HG03571 (cell line): ENCODE results near the gene LSM4.
A peak's percentile ranks its signal among the peaks of the same experiment; 100 is the strongest.
"Not testable (repeated sequence)": the region's sequence is repeated elsewhere in the genome, so short reads cannot be mapped to it uniquely, and the experiment has no call there.

Experiments
- ATAC-seq: cut with Tn5 transposase; IDR thresholded peaks from one replicate; pipeline ENCODE4 v1.9.1; 2021; ENCODE audit not compliant: unreplicated experiment

LSM4 gene

DNA sequence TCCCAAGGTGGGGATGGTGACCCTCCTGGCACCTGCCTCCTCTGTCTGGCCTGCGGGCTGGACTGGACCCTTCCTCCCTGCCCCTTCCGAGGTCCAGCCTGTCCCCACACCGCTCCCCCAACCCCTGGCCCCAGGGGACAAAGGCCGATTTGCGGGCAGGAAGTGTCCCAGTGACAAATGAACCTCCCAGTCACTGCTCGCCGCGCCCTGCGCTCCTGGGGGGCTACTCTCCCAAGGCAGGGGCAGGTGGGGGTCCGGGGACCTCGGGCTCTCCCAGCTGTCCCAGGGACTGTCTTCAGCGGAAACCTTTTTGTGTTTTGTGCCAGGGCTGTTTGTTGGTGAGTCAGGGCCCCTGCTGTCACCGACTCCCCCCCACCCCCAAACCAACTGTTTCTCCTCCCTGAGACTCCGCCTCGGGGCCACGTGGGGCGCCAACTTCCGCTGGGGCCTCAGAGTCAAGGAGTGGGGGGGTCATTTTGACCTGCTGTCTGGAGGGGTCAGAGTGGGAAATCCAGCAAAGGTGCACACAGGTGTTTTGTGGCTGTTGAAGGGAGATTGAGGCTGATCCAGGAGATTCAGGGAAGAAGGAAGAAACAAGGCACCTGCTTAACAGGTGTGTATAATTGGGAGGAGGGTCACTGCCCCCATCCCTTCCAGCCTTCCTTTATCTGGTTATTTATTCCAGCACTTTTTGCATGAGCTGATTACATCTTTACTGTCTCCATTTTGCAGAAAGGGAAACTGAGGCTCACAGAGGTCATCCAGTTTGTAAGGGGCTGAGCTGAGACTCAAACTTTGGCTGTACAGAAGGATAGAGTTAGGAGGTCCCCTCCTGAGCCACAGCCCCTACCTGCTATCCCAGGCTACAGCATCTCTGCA is 18.4 kb upstream of the LSM4 start:
- no peak for ATAC-seq

- ATAC-seq = no peak
These were observed 17.5 kb upstream of the LSM4 start, which contains the start of gene PGPEP1 for GRCh38 chr19:18340190-18340989. Gene PGPEP1 (plus strand): TSS chr19:18340598. CDS start chr19:18340682, 84 bp downstream.

DNA sequence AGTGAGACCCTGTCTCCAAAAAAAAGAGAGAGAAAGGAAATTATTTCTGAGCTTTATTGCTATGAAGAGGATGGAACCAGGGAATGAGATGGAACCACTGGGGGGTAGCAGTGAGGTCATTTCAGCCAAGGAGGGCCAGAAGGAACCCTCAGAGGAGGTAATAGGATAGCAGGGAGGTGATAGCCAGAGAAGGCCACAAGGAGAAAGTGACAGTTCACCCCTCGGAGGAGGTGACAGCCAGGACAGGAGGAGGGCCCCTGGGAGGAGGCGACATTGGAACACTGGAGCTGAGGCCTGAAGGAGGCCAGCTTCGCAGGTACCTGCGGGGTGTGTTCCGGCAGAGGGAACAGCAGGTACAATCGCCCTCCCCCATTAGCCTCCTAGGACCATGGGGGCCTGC is 16.8 kb upstream of the LSM4 start:
- ATAC-seq = no peak

- ATAC-seq = no peak
These were observed 15.7 kb upstream of the LSM4 start for GRCh38 chr19:18338541-18338940.

- ATAC-seq = no peak
These were observed 13.2 kb upstream of the LSM4 start for GRCh38 chr19:18336121-18336520.

DNA sequence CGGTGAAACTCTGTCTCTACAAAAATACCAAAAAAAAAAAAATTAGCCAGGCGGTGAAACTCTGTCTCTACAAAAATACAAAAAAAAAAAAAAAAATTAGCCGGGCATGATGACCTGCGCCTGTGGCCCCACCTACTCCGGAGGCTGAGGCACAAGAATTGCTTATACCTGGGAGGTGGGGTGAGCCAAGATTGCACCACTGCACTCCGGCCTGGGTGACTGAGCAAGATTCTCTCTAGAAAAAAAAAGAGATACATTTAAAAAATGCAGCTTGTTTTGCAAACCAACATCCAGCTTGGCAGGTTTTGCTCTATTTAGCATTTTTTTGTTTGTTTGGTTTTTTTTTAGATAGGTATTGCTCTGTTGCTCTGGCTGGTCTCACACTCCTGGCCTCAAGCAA is 10.8 kb upstream of the LSM4 start:
- ATAC-seq = no peak

GRCh38 chr19:18332917-18333530 is 10.1 kb upstream of the LSM4 start:
- ATAC-seq = no peak

- no peak for ATAC-seq
These were observed 8.0 kb upstream of the LSM4 start for GRCh38 chr19:18330868-18331267.

DNA sequence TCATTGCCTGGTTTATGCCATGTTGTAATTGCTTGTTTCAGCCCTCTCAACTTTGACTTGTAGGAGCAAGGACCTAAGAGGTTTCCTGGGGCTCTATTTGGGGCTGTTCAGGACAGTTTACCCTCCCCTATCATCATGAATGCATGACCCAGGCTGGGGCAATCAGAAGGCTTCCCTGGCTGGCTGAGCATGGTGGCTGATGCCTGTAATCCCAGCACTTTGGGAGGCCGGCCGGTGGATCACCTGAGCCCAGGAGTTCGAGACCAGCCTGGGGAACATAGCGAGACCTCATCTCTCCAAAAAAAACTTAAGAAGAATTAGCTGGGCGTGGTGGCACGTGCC is 6.1 kb upstream of the LSM4 start:
- ATAC-seq = no peak

DNA sequence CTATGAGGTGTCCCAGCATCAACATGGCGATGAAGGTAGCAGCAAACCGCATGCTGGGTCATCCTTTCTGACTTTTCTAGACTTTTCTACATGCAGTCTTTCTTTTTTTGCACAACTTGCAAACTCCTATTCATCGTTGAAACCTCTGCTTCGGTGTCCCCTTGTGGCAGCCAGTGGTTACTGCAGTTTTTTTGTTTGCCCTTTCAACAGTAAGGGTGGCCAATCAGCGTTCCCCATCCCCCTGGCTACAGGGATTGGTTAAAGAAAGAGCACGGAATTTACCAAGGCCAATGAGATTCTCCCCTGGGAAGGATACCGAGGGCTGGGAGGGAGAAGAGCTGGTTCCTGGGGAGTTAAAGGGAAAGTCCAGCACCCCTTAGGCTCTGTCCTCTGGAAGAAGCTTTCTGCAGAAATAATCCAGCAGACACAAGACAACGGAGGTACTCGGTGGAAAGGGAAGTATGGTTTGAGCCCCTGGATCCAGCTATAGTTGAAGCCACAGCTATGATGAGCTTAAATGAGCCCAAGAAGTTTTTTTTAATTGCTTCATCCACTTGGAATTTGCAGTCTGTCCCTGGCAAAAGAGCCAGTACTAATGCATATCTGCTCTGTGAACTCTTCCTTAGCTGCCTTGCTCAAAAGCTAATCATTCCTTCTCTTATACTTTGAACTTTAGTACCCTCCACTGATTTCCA is 5.6 kb upstream of the LSM4 start:
- peak; percentile 77 for ATAC-seq

DNA sequence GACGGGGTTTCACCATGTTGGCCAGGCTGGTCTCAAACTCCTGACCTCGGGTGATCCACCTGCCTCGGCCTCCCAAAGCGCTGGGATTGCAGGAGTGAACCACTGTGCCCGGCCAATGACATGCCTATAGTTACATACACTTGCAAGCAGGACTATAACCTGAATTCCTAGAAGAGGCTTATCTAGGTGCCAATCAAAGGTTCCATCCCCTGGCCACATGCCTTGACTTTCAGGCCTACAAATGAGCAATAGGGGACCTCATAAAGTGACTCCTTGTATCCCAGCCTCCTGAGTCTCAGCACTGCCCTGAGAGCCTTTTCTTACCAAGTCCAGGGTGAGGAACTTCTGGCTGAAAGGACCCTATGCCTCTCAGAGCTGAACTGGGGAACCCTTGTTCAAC is 3.9 kb upstream of the LSM4 start:
- ATAC-seq = no peak

DNA sequence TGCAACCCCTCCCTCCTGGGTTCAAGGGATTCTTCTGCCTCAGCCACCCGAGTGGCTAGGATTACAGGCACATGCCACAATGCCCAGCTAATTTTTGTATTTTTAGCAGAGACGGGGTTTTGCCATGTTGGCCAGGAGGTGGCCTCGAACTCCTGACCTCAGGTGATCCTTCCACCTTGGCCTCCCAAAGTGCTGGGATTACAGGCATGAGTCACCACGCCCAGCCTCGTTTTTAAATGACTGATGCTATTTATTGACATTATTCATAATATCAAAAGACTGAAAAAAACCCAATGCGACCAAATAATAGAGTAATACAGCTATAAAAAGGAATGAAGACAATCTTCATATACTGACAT is 1.5 kb upstream of the LSM4 start:
- ATAC-seq = not testable (repeated sequence)

GRCh38 chr19:18322318-18322758 is 538 bp downstream of the LSM4 start:
- no peak for ATAC-seq

DNA sequence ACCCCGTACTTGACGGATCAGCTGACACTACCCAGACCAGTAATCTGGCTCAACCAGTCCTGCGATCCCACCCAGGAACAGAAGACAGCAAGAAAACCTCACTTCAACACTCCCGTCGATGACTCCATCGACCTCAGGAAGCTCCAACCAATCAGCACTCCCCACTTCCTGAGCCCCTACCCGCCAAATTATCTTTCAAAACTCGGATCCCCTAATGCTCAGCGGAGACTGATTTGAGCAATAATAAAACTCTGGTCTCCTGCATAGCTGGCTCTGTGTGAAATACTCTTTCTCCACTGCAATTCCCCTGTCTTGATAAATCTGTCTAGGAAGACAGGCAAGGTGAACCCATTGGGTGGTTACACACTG is 1.2 kb downstream of the LSM4 start:
- no peak for ATAC-seq

DNA sequence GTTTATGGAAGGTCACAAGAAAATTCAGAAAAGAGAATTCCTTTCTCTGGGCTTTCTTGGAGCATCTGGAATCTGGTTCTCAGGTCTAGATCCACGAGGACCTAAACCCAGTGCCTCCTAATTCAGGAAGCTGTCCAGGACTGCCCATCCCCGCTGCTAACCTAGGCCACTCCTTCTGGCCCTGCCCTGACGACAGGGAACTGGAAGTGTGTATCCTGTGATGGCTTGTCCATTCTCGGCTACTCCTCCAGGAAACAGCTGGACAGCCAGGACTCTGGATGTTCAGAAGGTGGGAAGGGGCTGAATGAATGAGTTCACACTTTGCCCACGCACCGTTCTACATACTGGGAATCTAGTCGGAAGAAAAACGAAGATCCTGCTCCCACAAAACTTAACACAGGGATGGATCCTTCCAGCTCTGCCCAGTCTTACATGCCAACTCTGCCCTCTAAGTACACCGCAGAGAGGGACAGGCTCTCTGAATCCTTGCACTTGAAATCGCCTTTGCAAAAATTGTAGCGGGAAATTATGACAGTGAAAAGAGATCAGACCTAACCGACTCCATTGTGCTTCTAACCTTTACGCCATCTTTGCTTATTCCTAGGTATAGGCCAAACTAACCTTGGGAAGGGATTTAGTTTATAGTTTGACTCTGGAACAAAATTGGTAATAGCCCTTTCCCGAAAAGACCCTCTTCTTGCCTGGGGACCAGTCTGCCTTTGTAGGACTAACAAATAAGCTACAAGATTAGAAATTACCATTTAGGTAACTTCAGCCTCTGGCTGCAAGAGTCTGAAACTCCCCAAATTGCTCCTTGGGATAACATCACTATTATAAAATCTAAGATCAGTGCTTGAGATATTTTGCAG is 1.8 kb downstream of the LSM4 start:
- ATAC-seq = no peak

- no peak for ATAC-seq
These were observed 3.2 kb downstream of the LSM4 start for GRCh38 chr19:18319591-18320135.

DNA sequence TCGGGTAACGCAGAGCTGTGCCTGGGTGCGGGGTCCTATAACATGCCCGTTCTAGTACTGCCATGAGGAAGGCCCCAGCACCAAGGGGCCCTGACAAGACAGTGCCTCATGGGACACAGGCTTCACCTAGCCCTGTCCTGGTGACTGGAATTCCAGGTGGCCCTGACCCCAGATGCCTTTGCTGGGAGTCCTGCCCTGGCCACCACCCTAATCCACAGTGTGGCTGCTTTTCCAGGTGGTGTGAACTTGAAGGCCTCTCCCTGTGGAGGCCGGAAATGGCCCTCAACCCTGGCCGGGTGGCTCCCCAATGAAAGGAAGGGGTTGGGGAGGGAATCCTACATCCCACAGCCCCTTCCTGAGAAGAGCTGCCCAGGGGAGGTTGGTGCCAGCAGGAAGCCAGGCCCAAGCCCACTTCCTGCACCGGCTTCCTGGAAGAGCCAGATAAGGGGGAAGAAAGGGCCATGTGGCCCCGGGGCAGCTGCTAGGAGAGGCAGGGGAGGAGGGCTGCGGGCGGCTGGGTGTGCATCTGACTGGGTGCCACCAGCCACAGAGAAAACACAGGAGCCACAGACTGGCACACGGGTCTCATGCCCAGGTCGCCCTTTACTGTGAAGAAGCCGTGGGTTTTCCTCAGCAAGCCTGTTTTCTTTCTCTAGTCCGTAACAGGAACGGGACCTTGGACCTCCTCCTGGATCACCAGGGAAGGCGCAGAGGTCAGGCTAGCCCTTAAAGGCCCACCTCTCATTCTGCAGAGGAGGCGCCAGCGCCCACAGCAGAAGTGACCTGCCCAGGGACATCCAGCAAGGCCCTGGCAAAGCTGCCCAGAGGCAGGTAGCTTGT is 4.7 kb downstream of the LSM4 start:
- ATAC-seq = no peak

DNA sequence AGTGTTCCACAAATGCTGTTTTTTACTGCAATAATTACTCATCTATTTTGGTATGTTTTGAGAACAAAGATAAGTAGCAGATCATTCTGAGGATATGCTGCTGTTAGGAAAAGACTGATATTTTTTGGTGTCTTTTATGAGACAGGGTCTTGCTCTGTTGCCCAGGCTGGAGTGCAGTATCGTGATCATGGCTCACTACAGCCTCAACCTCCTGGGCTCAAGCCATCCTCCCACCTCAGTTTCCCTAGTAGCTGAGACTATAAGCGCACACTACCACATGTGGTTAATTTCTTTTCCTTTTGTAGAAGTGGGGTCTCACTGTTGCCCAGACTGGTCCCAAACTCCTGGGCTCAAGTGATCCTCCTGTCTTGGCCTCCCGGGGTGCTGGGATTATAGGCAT is 9.5 kb downstream of the LSM4 start:
- ATAC-seq = no peak

- no peak for ATAC-seq
These were observed 10.8 kb downstream of the LSM4 start for GRCh38 chr19:18312092-18312534.
